Bronchial epithelial cell (primary cell): Measurements from ENCODE around the gene ME2. TPM values are rescaled to one million over a fixed set of nuclear protein-coding genes. Genes with fewer than 3 reads are reported as not detected.

Source experiments
- DNase-seq: peaks from one replicate; pipeline ENCODE4 v3.0.0-alpha.2; 2010; ENCODE audit warnings: low read depth
- FAIRE-seq: peaks from 2 replicates; lab custom pipeline; 2011; peaks lifted over from hg19 to GRCh38; lab: Jason Lieb, UNC
- H3K27me3 ChIP-seq: 2 replicates; pipeline ENCODE4 v1.5.1; 2011; ENCODE audit warnings: low read length; ENCODE audit not compliant: control insufficient read depth, insufficient read depth
- H3K36me3 ChIP-seq: 2 replicates; pipeline ENCODE4 v1.5.1; 2011; ENCODE audit warnings: low read length; ENCODE audit not compliant: control insufficient read depth, insufficient read depth
- H3K4me3 ChIP-seq: 2 replicates; pipeline ENCODE4 v1.5.1; 2011; ENCODE audit warnings: mild to moderate bottlenecking, low read depth, low read length, control low read depth
- total RNA-seq: library from RNA; depleted of rRNA; stranded (reverse); fragments of >200 nt; gene quantifications from 2 replicates; pipeline ENCODE4 v1.2.1, GENCODE V29; 2014
- TF ChIP-seq, protein P1 (sequence below): IDR thresholded peaks from 2 replicates; pipeline ENCODE4 v1.5.1; 2011; ENCODE audit warnings: mild to moderate bottlenecking, moderate library complexity, low read length, control low read depth, inconsistent platforms; ENCODE audit not compliant: insufficient read depth, severe bottlenecking

Gene ME2
- total RNA-seq, 1 donor from 2014 or later: 85.0 TPM

DNA sequence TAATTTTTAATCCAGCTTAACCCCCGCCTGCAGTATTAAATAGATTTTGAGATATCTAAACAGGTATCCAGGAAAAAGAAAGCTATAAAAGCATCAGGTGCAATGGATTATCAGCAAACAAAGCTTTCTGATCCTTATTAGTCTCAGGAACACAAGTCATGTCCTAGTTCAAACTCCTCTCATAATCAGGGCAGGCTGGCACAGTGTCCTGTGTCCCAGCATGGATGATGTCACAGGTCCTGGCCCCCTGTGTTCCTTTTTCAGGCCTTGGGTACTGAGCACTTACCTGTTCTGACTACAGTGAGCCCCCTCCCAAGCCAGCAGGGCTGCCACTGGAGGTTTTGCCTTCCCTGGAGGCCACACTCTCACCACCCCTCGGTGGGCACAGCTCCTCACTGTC lies 39.6 kb upstream of the ME2 start:
- TF ChIP-seq, protein P1, sequence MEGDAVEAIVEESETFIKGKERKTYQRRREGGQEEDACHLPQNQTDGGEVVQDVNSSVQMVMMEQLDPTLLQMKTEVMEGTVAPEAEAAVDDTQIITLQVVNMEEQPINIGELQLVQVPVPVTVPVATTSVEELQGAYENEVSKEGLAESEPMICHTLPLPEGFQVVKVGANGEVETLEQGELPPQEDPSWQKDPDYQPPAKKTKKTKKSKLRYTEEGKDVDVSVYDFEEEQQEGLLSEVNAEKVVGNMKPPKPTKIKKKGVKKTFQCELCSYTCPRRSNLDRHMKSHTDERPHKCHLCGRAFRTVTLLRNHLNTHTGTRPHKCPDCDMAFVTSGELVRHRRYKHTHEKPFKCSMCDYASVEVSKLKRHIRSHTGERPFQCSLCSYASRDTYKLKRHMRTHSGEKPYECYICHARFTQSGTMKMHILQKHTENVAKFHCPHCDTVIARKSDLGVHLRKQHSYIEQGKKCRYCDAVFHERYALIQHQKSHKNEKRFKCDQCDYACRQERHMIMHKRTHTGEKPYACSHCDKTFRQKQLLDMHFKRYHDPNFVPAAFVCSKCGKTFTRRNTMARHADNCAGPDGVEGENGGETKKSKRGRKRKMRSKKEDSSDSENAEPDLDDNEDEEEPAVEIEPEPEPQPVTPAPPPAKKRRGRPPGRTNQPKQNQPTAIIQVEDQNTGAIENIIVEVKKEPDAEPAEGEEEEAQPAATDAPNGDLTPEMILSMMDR: no peak
- no peak overlapping the region for H3K4me3 ChIP-seq

DNA sequence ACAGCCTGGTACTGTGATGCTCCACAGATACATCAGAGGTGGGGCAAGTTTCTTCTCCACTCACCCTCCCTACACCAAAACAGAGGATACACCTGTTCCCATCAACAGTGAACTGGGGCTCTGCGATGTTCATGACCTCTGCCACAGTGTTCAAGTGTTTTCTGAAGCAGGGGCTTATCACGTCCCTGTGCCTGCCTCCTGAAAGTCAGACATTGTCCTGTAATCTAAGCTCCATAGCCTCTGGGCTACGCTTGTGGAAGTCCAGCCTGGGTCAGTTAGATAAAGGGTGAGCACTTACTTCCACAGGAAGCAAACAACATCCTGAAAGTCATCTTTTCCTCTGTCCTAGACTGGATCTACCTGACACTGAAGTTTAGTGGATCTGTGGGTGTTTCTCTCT lies 38.9 kb upstream of the ME2 start:
- FAIRE-seq (no peak), DNase-seq (no peak)
- Histone ChIP-seq H3K27me3 (no peaks in the 10 kb centered on the region), H3K36me3 (no peaks in the 10 kb centered on the region), H3K4me3 (no peak overlapping the region)
- TF ChIP-seq, protein P1: no peak

More for the DNA sequence above, 39.6 kb upstream of the ME2 start:
- H3K36me3 ChIP-seq: no peaks in the 10 kb centered on the region
- no peaks in the 10 kb centered on the region for H3K27me3 ChIP-seq
- DNase-seq (no peak), FAIRE-seq (no peak)

DNA sequence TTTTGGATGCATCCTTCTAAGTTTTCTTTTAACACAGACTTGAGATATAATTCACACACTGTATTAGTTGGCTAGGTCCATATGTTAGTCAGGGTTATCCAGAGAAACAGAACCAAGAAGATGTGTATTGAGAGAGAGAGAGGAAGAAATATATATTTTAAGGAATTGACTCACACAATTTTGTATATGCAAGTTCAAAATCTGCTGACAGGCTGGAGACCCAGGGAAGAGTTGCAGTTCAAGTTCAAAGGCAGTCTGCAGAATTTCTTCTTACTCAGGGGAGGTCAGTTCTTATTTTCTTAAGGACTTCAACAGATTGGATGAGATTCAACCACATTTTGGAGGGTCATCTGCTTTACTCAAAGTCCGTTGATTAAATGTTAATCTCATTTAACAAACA lies 36.1 kb upstream of the ME2 start:
- FAIRE-seq: no peak
- H3K4me3 ChIP-seq: no peak overlapping the region
- no peaks in the 10 kb centered on the region for H3K27me3 ChIP-seq
- TF ChIP-seq, protein P1: no peak
- H3K36me3 ChIP-seq: no peaks in the 10 kb centered on the region
- DNase-seq: no peak

DNA sequence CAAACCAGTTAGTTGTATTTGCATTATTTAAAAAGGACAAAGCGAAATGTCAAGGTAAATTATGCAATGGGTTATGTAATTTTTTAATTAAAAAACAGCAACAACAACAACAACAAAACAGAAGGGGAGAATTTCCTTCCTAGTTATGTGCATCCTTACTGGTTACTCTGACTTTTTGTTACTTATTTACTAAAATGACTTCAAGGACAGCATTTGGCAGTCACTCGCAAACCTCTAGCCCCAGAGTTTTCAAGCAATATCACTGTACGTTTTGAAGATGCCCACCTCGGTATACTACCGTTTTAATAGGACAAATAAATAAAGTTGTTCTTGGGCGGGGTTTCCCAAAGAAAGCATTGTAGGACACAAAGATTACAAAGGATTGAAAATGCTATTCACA lies 34.4 kb upstream of the ME2 start:
- TF ChIP-seq, protein P1: no peak
- H3K4me3 ChIP-seq: no peak overlapping the region
- H3K36me3 ChIP-seq: no peaks in the 10 kb centered on the region
- FAIRE-seq (no peak), DNase-seq (no peak)
- no peaks in the 10 kb centered on the region for H3K27me3 ChIP-seq

DNA sequence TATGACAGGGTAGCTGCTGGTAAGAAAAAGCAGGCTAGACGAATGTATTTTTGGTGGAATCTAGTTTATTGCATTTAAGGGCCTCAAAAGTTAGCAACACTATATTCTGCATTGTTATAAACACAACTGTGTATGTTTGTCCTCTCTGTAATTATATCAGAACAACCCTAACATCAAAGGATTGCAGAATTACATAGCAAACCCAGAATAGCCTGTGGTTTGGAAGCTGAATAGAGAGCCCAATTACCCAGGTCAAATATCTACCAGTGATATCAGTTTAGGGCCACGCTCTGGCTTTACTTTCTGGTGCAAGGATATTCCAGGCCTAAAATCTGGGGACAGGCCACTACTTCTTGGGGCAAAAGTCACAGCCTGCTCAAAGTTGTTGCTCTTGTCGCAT lies 34.0 kb upstream of the ME2 start:
- Histone ChIP-seq H3K27me3 (no peaks in the 10 kb centered on the region), H3K4me3 (no peak overlapping the region), H3K36me3 (no peaks in the 10 kb centered on the region)
- FAIRE-seq (no peak), DNase-seq (no peak)
- TF ChIP-seq, protein P1: no peak

DNA sequence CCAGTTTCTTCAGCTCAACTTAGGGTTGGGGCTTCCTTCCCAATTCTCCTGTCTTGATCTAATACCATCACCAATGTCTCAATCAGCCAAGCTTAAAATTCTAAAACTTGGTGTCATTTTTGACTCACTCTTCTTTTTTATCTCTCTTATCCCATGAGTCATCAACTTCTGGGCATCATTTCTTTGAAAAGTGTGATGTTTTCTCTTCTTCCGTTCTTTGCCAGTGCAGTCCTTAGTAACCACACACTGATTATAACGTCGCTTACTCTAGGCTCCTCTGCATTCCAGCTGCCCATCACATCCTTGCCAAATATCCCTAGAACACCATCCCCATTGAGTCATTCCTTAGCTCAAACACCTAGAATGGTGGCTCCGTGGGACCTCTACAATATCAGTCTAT lies 31.7 kb upstream of the ME2 start:
- Histone ChIP-seq H3K4me3 (no peak overlapping the region), H3K36me3 (no peaks in the 10 kb centered on the region), H3K27me3 (peaks cover 2% of the 10 kb centered on the region)
- TF ChIP-seq, protein P1: no peak
- DNase-seq: no peak
- FAIRE-seq: no peak
